CD4-positive, CD25-positive, alpha-beta regulatory T cell (primary cell): ENCODE measurements around the gene PJA1. TPM values are rescaled to one million over a fixed set of nuclear protein-coding genes. Genes with fewer than 3 reads are reported as not detected.
A peak's percentile ranks its signal among the peaks of the same experiment; 100 is the strongest.

Experiments
- ATAC-seq, 2 donors: fragments of 150-1000 bp; cut with Tn5 transposase; one replicate each; pipeline ENCODE4 v1.10.0; 2021; ENCODE audit warnings: low read depth in 2 of 2, moderate number of reproducible peaks in 2 of 2, moderate library complexity in 1 of 2
- DNase-seq, 3 donors: peaks; one replicate each; pipeline versions ENCODE4 v3.0.0 to v3.0.0-alpha.2; 2012 to 2022; ENCODE audit warnings: mixed read lengths in 1 of 3
- H3K27ac ChIP-seq: one replicate; pipeline ENCODE4 v1.7.0; 2013; ENCODE audit warnings: mild to moderate bottlenecking, low read length; ENCODE audit not compliant: insufficient read depth, poor library complexity, severe bottlenecking
- H3K27me3 ChIP-seq: one replicate; pipeline ENCODE4 v1.7.0; 2013; ENCODE audit warnings: low read length; ENCODE audit not compliant: control insufficient read depth, insufficient read depth
- H3K36me3 ChIP-seq: one replicate; pipeline ENCODE4 v1.7.0; 2013; ENCODE audit warnings: mild to moderate bottlenecking, low read length, moderate library complexity; ENCODE audit not compliant: control insufficient read depth, insufficient read depth
- H3K4me1 ChIP-seq: 2 replicates; pipeline ENCODE4 v1.7.0; 2013; ENCODE audit warnings: mild to moderate bottlenecking, low read length; ENCODE audit not compliant: insufficient read depth, control insufficient read depth, poor library complexity, severe bottlenecking
- H3K4me3 ChIP-seq: one replicate; pipeline ENCODE4 v1.7.0; 2013; ENCODE audit warnings: low read depth, mild to moderate bottlenecking, low read length, moderate library complexity
- H3K9me3 ChIP-seq, 2 experiments: 1 replicate in 1 of 2; 2 replicates in 1 of 2; pipeline ENCODE4 v1.7.0; 2013; ENCODE audit warnings: low read length in 2 of 2, mild to moderate bottlenecking in 1 of 2, moderate library complexity in 1 of 2; ENCODE audit not compliant: control insufficient read depth in 2 of 2
- H3K27ac Mint-ChIP-seq, 3 donors: one replicate each; pipeline ENCODE4 v1.8.0; 2020 to 2022; ENCODE audit warnings: mild to moderate bottlenecking in 3 of 3, mixed read lengths in 3 of 3, moderate library complexity in 2 of 3
- H3K27me3 Mint-ChIP-seq: one replicate; pipeline ENCODE4 v1.8.0; 2022; ENCODE audit warnings: mild to moderate bottlenecking, mixed read lengths
- H3K36me3 Mint-ChIP-seq: one replicate; pipeline ENCODE4 v1.8.0; 2020; ENCODE audit warnings: mixed read lengths
- H3K4me1 Mint-ChIP-seq, 4 donors: one replicate each; pipeline ENCODE4 v1.8.0; 2020 to 2022; ENCODE audit warnings: mixed read lengths in 4 of 4, mild to moderate bottlenecking in 1 of 4
- H3K4me3 Mint-ChIP-seq, 4 donors: one replicate each; pipeline ENCODE4 v1.8.0; 2020 to 2022; ENCODE audit warnings: mild to moderate bottlenecking in 4 of 4, mixed read lengths in 4 of 4, moderate library complexity in 3 of 4
- H3K9me3 Mint-ChIP-seq, 7 donors: one replicate each; pipeline ENCODE4 v1.8.0; 2020 to 2022; ENCODE audit warnings: mixed read lengths in 7 of 7, mild to moderate bottlenecking in 3 of 7, moderate library complexity in 2 of 7
- polyA plus RNA-seq, 4 donors: library from polyadenylated mRNA; unstranded; fragments of 300-500 nt; fragmentation: Illumina TruSeq; gene quantifications; one replicate each; pipeline ENCODE4 v1.2.3, GENCODE V29; 2021
- total RNA-seq: library from RNA; stranded (reverse); gene quantifications from one replicate; pipeline ENCODE4 v1.2.3, GENCODE V29; 2022

The PJA1 gene
- total and polyA plus RNA-seq, 5 donors from 2014 or later = 20.2 to 49.0 (median 37.0) TPM

DNA sequence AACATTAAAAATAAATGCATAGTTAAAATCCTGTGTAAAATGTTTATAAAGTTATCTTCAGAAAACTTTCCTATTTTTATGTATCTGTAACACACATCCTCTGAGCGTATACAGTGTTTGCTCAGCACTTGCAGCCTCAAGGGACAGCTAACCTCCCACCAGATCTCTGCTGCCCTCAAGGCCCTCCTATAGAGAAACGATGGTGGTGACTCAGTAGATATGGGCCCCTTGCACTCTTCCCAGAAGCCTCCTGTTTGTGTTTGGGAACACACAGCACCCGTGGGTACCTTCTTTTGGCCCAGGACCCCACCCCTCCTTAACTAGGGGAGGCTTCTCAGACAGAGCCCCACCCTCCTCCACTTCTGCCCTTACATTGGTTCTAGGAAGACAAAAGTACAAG, 26.7 kb downstream of the PJA1 start:
- Histone ChIP-seq H3K4me1 (no peaks in the 10 kb centered on the region), H3K4me3 (no peak overlapping the region), H3K9me3 (no peaks in the 10 kb centered on the region), H3K27me3 (no peaks in the 10 kb centered on the region), H3K36me3 (no peaks in the 10 kb centered on the region), H3K27ac (no peak overlapping the region)
- peaks cover 0 to 4% (median 0%) of the 10 kb centered on the region in 4 donors for H3K4me1 Mint-ChIP-seq
- DNase-seq (no peak), ATAC-seq (no peak)
- H3K36me3 Mint-ChIP-seq = no peaks in the 10 kb centered on the region
- H3K27me3 Mint-ChIP-seq = peaks cover 13% of the 10 kb centered on the region
- peaks cover 0 to 2% (median 0%) of the 10 kb centered on the region in 7 donors for H3K9me3 Mint-ChIP-seq
- no peak overlapping the region for H3K4me3 Mint-ChIP-seq
- H3K27ac Mint-ChIP-seq = no peak overlapping the region

- H3K27me3 ChIP-seq = no peaks in the 10 kb centered on the region
- H3K4me1 ChIP-seq = no peaks in the 10 kb centered on the region
- H3K27ac ChIP-seq = no peak overlapping the region
- peaks cover 0 to 2% (median 0%) of the 10 kb centered on the region in 7 donors for H3K9me3 Mint-ChIP-seq
- H3K36me3 Mint-ChIP-seq = no peaks in the 10 kb centered on the region
- H3K4me3 ChIP-seq = no peak overlapping the region
- no peaks in the 10 kb centered on the region for H3K9me3 ChIP-seq
- peaks cover 17% of the 10 kb centered on the region for H3K27me3 Mint-ChIP-seq
- no peaks in the 10 kb centered on the region for H3K36me3 ChIP-seq
- H3K4me1 Mint-ChIP-seq = peaks cover 0 to 4% (median 0%) of the 10 kb centered on the region in 4 donors
- ATAC-seq (no peak), DNase-seq (no peak)
- no peak overlapping the region for H3K4me3 Mint-ChIP-seq
- H3K27ac Mint-ChIP-seq = no peak overlapping the region
Observed at GRCh38 chrX:69138118-69138390, 27.2 kb downstream of the PJA1 start.

DNA sequence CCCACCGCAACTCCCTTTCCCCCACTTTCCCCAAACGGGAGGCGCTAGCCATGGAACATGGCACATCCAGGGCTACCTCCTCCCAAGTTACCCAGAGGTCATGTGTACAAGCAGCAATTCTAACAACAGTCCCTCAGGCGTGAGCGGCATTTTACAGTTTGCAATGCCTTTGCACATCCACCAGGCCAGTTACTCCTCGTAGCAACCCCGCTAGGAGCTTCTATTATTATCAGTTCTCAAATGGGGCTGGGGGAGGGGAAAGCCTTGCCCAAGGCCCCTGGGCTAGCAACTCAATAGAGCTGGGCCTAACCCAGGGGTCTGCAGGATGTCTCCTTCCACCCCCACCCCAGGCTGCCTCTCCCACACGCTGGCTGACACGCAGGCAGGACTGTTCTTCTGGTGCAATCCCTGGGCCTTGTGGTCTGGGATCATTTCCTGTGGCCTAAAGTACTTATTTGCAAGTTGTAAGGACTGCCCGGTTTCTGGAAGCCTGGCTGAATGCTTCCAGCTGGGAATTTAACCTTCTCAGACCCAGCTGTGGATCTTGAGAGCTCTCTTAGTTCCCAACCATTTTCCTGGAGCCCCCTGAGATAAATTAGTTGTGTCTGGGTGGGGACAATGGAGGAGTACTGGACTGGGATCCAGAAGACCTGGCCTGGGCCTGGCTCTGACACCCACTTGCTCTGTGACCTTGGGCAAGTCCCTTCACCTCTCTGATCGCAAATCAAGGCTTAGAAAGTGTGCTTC, 27.7 kb downstream of the PJA1 start:
- DNase-seq (no peak), ATAC-seq (no peak)
- peaks cover 0 to 4% (median 0%) of the 10 kb centered on the region in 4 donors for H3K4me1 Mint-ChIP-seq
- H3K4me3 ChIP-seq = no peak overlapping the region
- H3K36me3 ChIP-seq = no peaks in the 10 kb centered on the region
- H3K36me3 Mint-ChIP-seq = no peaks in the 10 kb centered on the region
- no peak overlapping the region for H3K27ac Mint-ChIP-seq
- H3K27me3 Mint-ChIP-seq = peaks cover 17% of the 10 kb centered on the region
- H3K4me3 Mint-ChIP-seq = no peak overlapping the region
- peaks cover 0 to 2% (median 0%) of the 10 kb centered on the region in 7 donors for H3K9me3 Mint-ChIP-seq
- no peaks in the 10 kb centered on the region for H3K27me3 ChIP-seq
- H3K9me3 ChIP-seq = no peaks in the 10 kb centered on the region
- no peak overlapping the region for H3K27ac ChIP-seq
- H3K4me1 ChIP-seq = no peaks in the 10 kb centered on the region

GRCh38 chrX:69136546-69137331, 28.5 kb downstream of the PJA1 start:
- DNase-seq (no peak), ATAC-seq (no peak)
- Mint-ChIP-seq H3K4me3 (no peak overlapping the region), H3K36me3 (no peaks in the 10 kb centered on the region), H3K27ac (no peak overlapping the region), H3K9me3 (peaks cover 0 to 2% (median 0%) of the 10 kb centered on the region in 7 donors), H3K4me1 (peaks cover 0 to 4% (median 0%) of the 10 kb centered on the region in 4 donors), H3K27me3 (peaks cover 22% of the 10 kb centered on the region)
- no peaks in the 10 kb centered on the region for H3K27me3 ChIP-seq
- no peaks in the 10 kb centered on the region for H3K4me1 ChIP-seq
- H3K9me3 ChIP-seq = no peaks in the 10 kb centered on the region
- no peak overlapping the region for H3K27ac ChIP-seq
- H3K4me3 ChIP-seq = no peak overlapping the region
- no peaks in the 10 kb centered on the region for H3K36me3 ChIP-seq

- DNase-seq (no peak), ATAC-seq (no peak)
- H3K27ac Mint-ChIP-seq = no peak overlapping the region
- H3K4me3 Mint-ChIP-seq = no peak overlapping the region
- no peaks in the 10 kb centered on the region for H3K27me3 ChIP-seq
- H3K9me3 Mint-ChIP-seq = no peaks in the 10 kb centered on the region
- no peaks in the 10 kb centered on the region for H3K36me3 Mint-ChIP-seq
- H3K9me3 ChIP-seq = no peaks in the 10 kb centered on the region
- H3K4me3 ChIP-seq = no peak overlapping the region
- peaks cover 0 to 4% (median 0%) of the 10 kb centered on the region in 4 donors for H3K4me1 Mint-ChIP-seq
- no peaks in the 10 kb centered on the region for H3K4me1 ChIP-seq
- H3K27me3 Mint-ChIP-seq = peaks cover 30% of the 10 kb centered on the region
- no peak overlapping the region for H3K27ac ChIP-seq
- no peaks in the 10 kb centered on the region for H3K36me3 ChIP-seq
Observed at GRCh38 chrX:69133921-69134542, 31.2 kb downstream of the PJA1 start.

- Histone ChIP-seq H3K4me1 (no peaks in the 10 kb centered on the region), H3K27ac (no peak overlapping the region), H3K36me3 (no peaks in the 10 kb centered on the region), H3K9me3 (no peaks in the 10 kb centered on the region), H3K27me3 (no peaks in the 10 kb centered on the region), H3K4me3 (no peak overlapping the region)
- DNase-seq = no peak
- Mint-ChIP-seq H3K4me3 (no peak overlapping the region), H3K36me3 (no peaks in the 10 kb centered on the region), H3K27ac (peak overlapping the region in 1 of 3 donors; percentile 18), H3K9me3 (no peaks in the 10 kb centered on the region), H3K4me1 (peaks cover 0 to 2% (median under 1%) of the 10 kb centered on the region in 4 donors), H3K27me3 (peaks cover 36% of the 10 kb centered on the region)
- no peak for ATAC-seq
Observed at GRCh38 chrX:69131886-69132285, 33.4 kb downstream of the PJA1 start.

- Histone ChIP-seq H3K9me3 (no peaks in the 10 kb centered on the region), H3K36me3 (no peaks in the 10 kb centered on the region), H3K27ac (no peak overlapping the region), H3K27me3 (no peaks in the 10 kb centered on the region), H3K4me1 (no peaks in the 10 kb centered on the region), H3K4me3 (no peak overlapping the region)
- Mint-ChIP-seq H3K36me3 (no peaks in the 10 kb centered on the region), H3K27me3 (peaks cover 30% of the 10 kb centered on the region), H3K27ac (no peak overlapping the region), H3K4me3 (no peak overlapping the region), H3K9me3 (no peaks in the 10 kb centered on the region), H3K4me1 (peaks cover 0 to 2% (median under 1%) of the 10 kb centered on the region in 4 donors)
- DNase-seq (no peak), ATAC-seq (no peak)
Observed at GRCh38 chrX:69130439-69130838, 34.8 kb downstream of the PJA1 start.
